H9 (cell line): Measurements from ENCODE around the gene ERGIC3. TPM values are rescaled to one million over a fixed set of nuclear protein-coding genes. Genes with fewer than 3 reads are reported as not detected.

Experiments
- DNase-seq: peaks from one replicate; pipeline ENCODE4 v3.0.0-alpha.2; 2017
- H2AFZ ChIP-seq: one replicate; pipeline ENCODE4 v1.6.1; 2013; ENCODE audit warnings: mild to moderate bottlenecking, low read length, control low read depth, moderate library complexity
- H2AK5ac ChIP-seq: 2 replicates; pipeline ENCODE4 v1.6.1; 2013; ENCODE audit warnings: low read length, control low read depth, mixed read lengths; ENCODE audit not compliant: insufficient read length
- H2BK120ac ChIP-seq: one replicate; pipeline ENCODE4 v1.6.1; 2013; ENCODE audit warnings: low read depth, mild to moderate bottlenecking, low read length, control low read depth, inconsistent platforms; ENCODE audit not compliant: poor library complexity, severe bottlenecking
- H2BK12ac ChIP-seq: 2 replicates; pipeline ENCODE4 v1.6.1; 2013; ENCODE audit warnings: low read length, control low read depth, mixed read lengths, low read depth; ENCODE audit not compliant: insufficient read length
- H2BK15ac ChIP-seq: 2 replicates; pipeline ENCODE4 v1.6.1; 2013; ENCODE audit warnings: low read depth, low read length, control low read depth
- H2BK20ac ChIP-seq: one replicate; pipeline ENCODE4 v1.6.1; 2013; ENCODE audit warnings: low read depth, mild to moderate bottlenecking, low read length, control low read depth, inconsistent platforms; ENCODE audit not compliant: poor library complexity, severe bottlenecking
- H2BK5ac ChIP-seq: 2 replicates; pipeline ENCODE4 v1.6.1; 2013; ENCODE audit warnings: low read length, control low read depth, mixed read lengths; ENCODE audit not compliant: insufficient read length
- H3K14ac ChIP-seq: 2 replicates; pipeline ENCODE4 v1.6.1; 2013; ENCODE audit warnings: low read length, control low read depth; ENCODE audit not compliant: insufficient read depth
- H3K18ac ChIP-seq: 2 replicates; pipeline ENCODE4 v1.6.1; 2013; ENCODE audit warnings: low read depth, mild to moderate bottlenecking, mixed read lengths, low read length, control low read depth; ENCODE audit not compliant: insufficient read length
- H3K23ac ChIP-seq: 2 replicates; pipeline ENCODE4 v1.6.1; 2013; ENCODE audit warnings: low read length, control low read depth, mixed read lengths, low read depth; ENCODE audit not compliant: insufficient read length
- H3K23me2 ChIP-seq: 2 replicates; pipeline ENCODE4 v1.6.1; 2013; ENCODE audit warnings: low read depth, mild to moderate bottlenecking, mixed read lengths, low read length, control low read depth; ENCODE audit not compliant: insufficient read length, poor library complexity, severe bottlenecking
- H3K27ac ChIP-seq: 2 replicates; pipeline ENCODE4 v1.5.1; 2013; ENCODE audit warnings: low read length, control low read depth, mixed read lengths, low read depth; ENCODE audit not compliant: insufficient read length
- H3K27me3 ChIP-seq: 2 replicates; pipeline ENCODE4 v1.6.1; 2013; ENCODE audit warnings: low read length, control low read depth, inconsistent platforms; ENCODE audit not compliant: insufficient read depth
- H3K4ac ChIP-seq: 2 replicates; pipeline ENCODE4 v1.6.1; 2013; ENCODE audit warnings: low read depth, mild to moderate bottlenecking, control low read depth, inconsistent platforms, low read length, moderate library complexity
- H3K4me1 ChIP-seq: 2 replicates; pipeline ENCODE4 v1.6.1; 2013; ENCODE audit warnings: low read length, control low read depth, inconsistent platforms; ENCODE audit not compliant: insufficient read depth
- H3K4me2 ChIP-seq: 2 replicates; pipeline ENCODE4 v1.6.1; 2013; ENCODE audit warnings: low read length, control low read depth, mixed read lengths; ENCODE audit not compliant: insufficient read length, insufficient read depth
- H3K56ac ChIP-seq: 2 replicates; pipeline ENCODE4 v1.6.1; 2013; ENCODE audit warnings: low read depth, mild to moderate bottlenecking, mixed read lengths, low read length, control low read depth; ENCODE audit not compliant: insufficient read length
- H3K79me1 ChIP-seq: 2 replicates; pipeline ENCODE4 v1.6.1; 2013; ENCODE audit warnings: low read depth, mild to moderate bottlenecking, moderate library complexity, low read length, control low read depth, inconsistent platforms; ENCODE audit not compliant: insufficient read depth, poor library complexity, severe bottlenecking
- H3K79me2 ChIP-seq: 2 replicates; pipeline ENCODE4 v1.6.1; 2013; ENCODE audit warnings: low read length, control low read depth, inconsistent platforms; ENCODE audit not compliant: insufficient read depth
- H3K9ac ChIP-seq: 2 replicates; pipeline ENCODE4 v1.6.1; 2013; ENCODE audit warnings: low read length, control low read depth, mixed read lengths; ENCODE audit not compliant: insufficient read length; ENCODE audit errors: extremely low read depth
- H3K9me3 ChIP-seq: one replicate; pipeline ENCODE4 v1.6.1; 2013; ENCODE audit warnings: low read depth, low read length, inconsistent platforms; ENCODE audit not compliant: control insufficient read depth
- H3T11ph ChIP-seq: one replicate; pipeline ENCODE4 v1.6.1; 2013; ENCODE audit warnings: mild to moderate bottlenecking, low read length, control low read depth, inconsistent platforms
- H4K20me1 ChIP-seq: one replicate; pipeline ENCODE4 v1.6.1; 2013; ENCODE audit not compliant: control insufficient read depth, insufficient read length, insufficient read depth
- H4K5ac ChIP-seq: 2 replicates; pipeline ENCODE4 v1.6.1; 2013; ENCODE audit warnings: low read depth, mild to moderate bottlenecking, mixed read lengths, low read length, control low read depth; ENCODE audit not compliant: insufficient read length
- H4K8ac ChIP-seq: replicated peaks from 2 replicates; pipeline ENCODE4 v1.6.1; 2013; ENCODE audit warnings: low read length, control low read depth, mixed read lengths, low read depth; ENCODE audit not compliant: insufficient read length
- H4K91ac ChIP-seq: 2 replicates; pipeline ENCODE4 v1.6.1; 2013; ENCODE audit warnings: low read depth, mild to moderate bottlenecking, moderate library complexity, mixed read lengths, low read length, control low read depth; ENCODE audit not compliant: insufficient read length
- H3K27ac Mint-ChIP-seq, 3 experiments: 2 replicates in 2 of 3; 3 replicates in 1 of 3; pipeline ENCODE4 v1.8.0; 2020 to 2021; ENCODE audit warnings: mixed read lengths in 3 of 3, mild to moderate bottlenecking in 1 of 3, moderate library complexity in 1 of 3
- H3K27me3 Mint-ChIP-seq: 2 replicates; pipeline ENCODE4 v1.8.0; 2021; ENCODE audit warnings: low read depth, mild to moderate bottlenecking, moderate library complexity, mixed read lengths
- H3K36me3 Mint-ChIP-seq, 3 experiments: 2 replicates in 2 of 3; 3 replicates in 1 of 3; pipeline ENCODE4 v1.8.0; 2020 to 2021; ENCODE audit warnings: low read depth in 3 of 3, mixed read lengths in 3 of 3; ENCODE audit not compliant: insufficient read depth in 1 of 3
- H3K4me1 Mint-ChIP-seq, 2 experiments: 2 replicates each; pipeline ENCODE4 v1.8.0; 2020; ENCODE audit warnings: mixed read lengths in 2 of 2
- H3K4me3 Mint-ChIP-seq, 2 experiments: 2 replicates in 1 of 2; 3 replicates in 1 of 2; pipeline ENCODE4 v1.8.0; 2020 to 2021; ENCODE audit warnings: mild to moderate bottlenecking in 2 of 2, mixed read lengths in 2 of 2, moderate library complexity in 1 of 2
- H3K9me3 Mint-ChIP-seq, 2 experiments: 2 replicates in 1 of 2; 3 replicates in 1 of 2; pipeline ENCODE4 v1.8.0; 2020; ENCODE audit warnings: mild to moderate bottlenecking in 2 of 2, mixed read lengths in 2 of 2, moderate library complexity in 1 of 2
- CTCF ChIP-seq: fragments of 200-600 bp; sonication (generic); conservative IDR thresholded peaks from 3 replicates; pipeline ENCODE4 v1.8.0; 2021; ENCODE audit warnings: antibody characterized with exemption, mild to moderate bottlenecking
- WGBS: extraction: QIAGEN DNeasy Blood & Tissue Kit; methylation state at CpG from one replicate; pipeline ENCODE4 v1.1.7; 2013; ENCODE audit warnings: missing lambda C conversion rate, low lambda C conversion rate, mixed read lengths; ENCODE audit not compliant: insufficient read length; ENCODE audit errors: extremely low coverage; 5-methylcytosine and 5-hydroxymethylcytosine counted together
- total RNA-seq: library from RNA; stranded (reverse); gene quantifications from 2 replicates; pipeline ENCODE4 v1.2.1, GENCODE V29; 2021

The ERGIC3 gene
- total RNA-seq, 1 experiment from 2014 or later, result 188 TPM

DNA sequence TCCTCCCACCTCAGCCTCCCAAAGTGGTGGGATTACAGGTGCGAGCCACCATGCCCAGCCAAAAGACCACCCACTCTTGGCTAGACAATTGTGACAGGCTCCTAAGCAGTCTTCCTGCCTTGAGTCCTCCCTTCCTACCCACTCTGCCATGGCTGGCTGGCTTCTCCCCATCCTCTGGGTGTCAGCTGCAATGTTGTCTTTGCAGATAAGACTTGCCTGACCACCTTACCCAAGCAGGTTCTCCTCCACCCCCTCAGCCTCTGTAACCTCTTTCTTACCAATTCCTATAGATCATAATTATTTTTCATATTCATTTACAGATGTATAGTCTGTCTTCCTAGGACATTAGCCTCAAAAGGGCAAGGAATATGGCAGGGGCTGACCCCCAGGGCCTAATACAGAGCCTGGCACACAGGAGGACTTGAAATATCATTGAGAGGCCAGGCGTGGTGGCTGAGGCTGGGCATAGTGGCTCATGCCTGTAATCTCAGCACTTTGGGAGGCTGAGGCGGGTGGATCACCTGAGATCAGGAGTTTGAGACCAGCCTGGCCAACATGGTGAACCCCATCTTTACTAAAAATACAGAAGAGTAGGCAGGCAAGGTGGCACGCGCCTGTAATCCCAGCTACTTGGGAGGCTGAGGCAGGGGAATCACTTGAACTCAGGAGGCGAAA lies 45.0 kb downstream of the ERGIC3 start:
- Histone ChIP-seq H4K91ac (no peak overlapping the region), H3K9me3 (no peaks in the 10 kb centered on the region), H2AFZ (no peak overlapping the region), H2BK5ac (no peak overlapping the region), H4K5ac (no peak overlapping the region), H3K79me2 (no peaks in the 10 kb centered on the region), H3K4me2 (no peak overlapping the region), H4K20me1 (no peaks in the 10 kb centered on the region), H2BK15ac (no peak overlapping the region), H4K8ac (no peak overlapping the region), H3K18ac (no peak overlapping the region), H3K4ac (no peak overlapping the region), H2BK120ac (no peak overlapping the region), H3K9ac (no peak overlapping the region), H2BK20ac (no peak overlapping the region), H3K79me1 (no peaks in the 10 kb centered on the region), H3K56ac (no peak overlapping the region), H3K27me3 (no peaks in the 10 kb centered on the region), H3K4me1 (no peaks in the 10 kb centered on the region), H2AK5ac (no peak overlapping the region), H3K14ac (no peak overlapping the region), H3K27ac (no peak overlapping the region), H3K23me2 (no peaks in the 10 kb centered on the region), H2BK12ac (no peak overlapping the region), H3K23ac (no peak overlapping the region), H3T11ph (no peak overlapping the region)
- DNase-seq, result no peak
- WGBS, result no CpG with 5 or more reads among the region's 6 CpGs
- Mint-ChIP-seq H3K9me3 (no peaks in the 10 kb centered on the region; a peak in 1 of 5 replicates), H3K27ac (peak overlapping the region in 1 of 3 experiments; percentile 24; a peak in 1 of 7 replicates), H3K27me3 (peaks cover 1% of the 10 kb centered on the region; the same call in 1 of the 2 replicates), H3K36me3 (peaks cover 0 to 3% (median 0%) of the 10 kb centered on the region in 3 experiments; a peak in 1 of 7 replicates), H3K4me3 (no peak overlapping the region), H3K4me1 (0 out of 4 replicates have a peak, but pooled peaks cover 0 to 2% of the 10 kb centered on the region in 2 experiments)
- TF ChIP-seq CTCF, result no peak
